ENCODE measurements around the gene GNG12.

Gene GNG12

GRCh38 chr1:67704351-67704750 lies 128.9 kb downstream of the GNG12 start:
- no peak for DNase-seq (ENCODE audit: low read depth)

- no peak for DNase-seq (ENCODE audit: low read depth)
These were observed 131.4 kb downstream of the GNG12 start for GRCh38 chr1:67701876-67702275.

DNA sequence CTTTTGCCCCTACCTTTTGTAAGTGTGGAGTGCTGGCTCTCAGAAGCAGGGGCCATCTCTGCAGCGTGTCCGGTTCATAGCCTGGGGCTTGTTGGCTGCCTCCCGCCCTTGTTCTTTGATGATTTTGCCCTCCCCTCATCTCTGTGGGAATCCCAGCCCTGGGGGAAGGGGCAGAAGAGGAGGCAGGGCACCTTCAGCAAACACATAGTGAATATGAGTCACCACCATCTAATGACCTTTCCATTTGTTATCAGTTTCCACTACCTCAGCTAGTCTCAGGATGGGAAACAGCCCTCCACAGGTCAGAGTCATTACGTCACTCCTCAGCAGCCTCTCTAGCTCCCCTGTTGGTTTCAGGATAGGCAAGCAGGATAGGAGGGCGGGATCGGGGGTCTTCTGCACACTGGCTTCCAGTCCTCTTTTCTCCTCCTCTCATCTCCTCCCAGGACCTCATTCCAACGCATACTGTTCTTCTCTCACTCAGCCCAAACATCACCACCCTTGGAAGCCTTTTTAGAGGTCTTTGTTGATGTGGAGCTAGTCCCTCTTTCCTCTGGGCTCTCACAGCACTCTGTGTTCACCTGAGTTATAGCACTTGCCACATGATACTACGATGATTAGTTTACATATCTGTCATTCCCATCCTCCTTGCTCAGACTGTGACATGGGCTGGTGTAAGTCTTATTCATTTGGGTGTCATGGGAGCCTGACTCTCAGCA lies 132.4 kb downstream of the GNG12 start:
- DNase-seq (ENCODE audit: low read depth): no peak

- no peak for DNase-seq (ENCODE audit: low read depth)
These were observed 133.0 kb downstream of the GNG12 start for GRCh38 chr1:67700220-67700619.

GRCh38 chr1:67696708-67697107 lies 136.6 kb downstream of the GNG12 start:
- DNase-seq (ENCODE audit: low read depth): no peak

GRCh38 chr1:67695963-67696362 lies 137.3 kb downstream of the GNG12 start:
- DNase-seq (ENCODE audit: low read depth): no peak

DNA sequence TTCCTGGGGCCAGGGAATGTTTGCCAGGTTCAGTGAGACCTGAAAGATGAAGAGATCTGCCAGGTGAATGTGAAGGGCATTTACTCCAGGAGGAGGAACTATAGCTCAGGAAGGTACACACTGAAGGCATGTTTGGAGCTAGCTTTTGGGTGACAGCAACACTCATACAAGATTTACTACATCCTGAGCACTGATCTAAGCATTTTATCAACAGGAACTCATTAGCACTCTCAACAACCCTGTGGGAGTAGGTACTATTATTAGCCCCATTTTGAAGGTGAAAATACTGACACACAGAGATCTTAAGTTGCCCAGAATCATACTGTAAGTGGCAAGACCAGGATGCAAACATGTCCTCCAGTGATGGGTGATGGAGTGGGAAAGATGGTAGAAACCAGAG lies 141.6 kb downstream of the GNG12 start:
- DNase-seq (ENCODE audit: low read depth): no peak

GRCh38 chr1:67690411-67690810 lies 142.9 kb downstream of the GNG12 start:
- DNase-seq (ENCODE audit: low read depth): no peak

GRCh38 chr1:67690018-67690363 lies 143.3 kb downstream of the GNG12 start:
- DNase-seq (ENCODE audit: low read depth): no peak

DNA sequence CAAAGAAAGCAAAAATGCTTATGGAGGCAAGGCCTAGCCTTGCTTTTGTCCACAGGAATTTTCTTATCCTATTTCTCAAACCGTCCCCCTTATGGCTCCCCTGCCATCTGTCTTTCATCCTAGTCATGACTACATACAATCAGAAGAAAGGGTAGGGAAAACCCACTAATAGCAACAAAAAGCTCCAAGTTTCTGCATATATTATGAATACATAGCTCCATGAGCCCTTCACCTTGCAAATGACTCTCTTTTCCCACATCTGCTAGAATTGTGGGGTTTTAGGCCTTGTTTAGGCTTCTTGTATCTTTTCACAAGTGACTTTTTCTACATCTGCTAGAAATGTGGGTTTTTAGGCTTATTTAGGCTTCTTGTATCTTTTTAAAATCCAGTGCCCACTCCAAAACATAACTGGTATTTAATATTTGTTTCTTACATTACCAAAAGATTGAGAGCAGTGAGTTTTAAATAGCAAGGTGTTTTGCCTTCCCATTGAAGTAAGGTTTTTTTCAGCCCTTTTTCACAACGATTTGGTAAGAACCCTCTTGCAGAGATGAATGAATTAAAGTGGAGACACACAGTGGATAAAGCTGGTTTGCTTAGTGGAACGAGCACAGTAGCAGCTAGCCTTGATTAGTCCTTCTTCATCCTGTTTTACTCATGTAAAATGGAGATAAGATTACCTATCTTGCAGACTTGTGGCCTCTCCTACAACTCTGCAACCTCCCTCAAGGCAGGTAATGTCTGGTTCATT lies 143.8 kb downstream of the GNG12 start:
- no peak for DNase-seq (ENCODE audit: low read depth)

DNA sequence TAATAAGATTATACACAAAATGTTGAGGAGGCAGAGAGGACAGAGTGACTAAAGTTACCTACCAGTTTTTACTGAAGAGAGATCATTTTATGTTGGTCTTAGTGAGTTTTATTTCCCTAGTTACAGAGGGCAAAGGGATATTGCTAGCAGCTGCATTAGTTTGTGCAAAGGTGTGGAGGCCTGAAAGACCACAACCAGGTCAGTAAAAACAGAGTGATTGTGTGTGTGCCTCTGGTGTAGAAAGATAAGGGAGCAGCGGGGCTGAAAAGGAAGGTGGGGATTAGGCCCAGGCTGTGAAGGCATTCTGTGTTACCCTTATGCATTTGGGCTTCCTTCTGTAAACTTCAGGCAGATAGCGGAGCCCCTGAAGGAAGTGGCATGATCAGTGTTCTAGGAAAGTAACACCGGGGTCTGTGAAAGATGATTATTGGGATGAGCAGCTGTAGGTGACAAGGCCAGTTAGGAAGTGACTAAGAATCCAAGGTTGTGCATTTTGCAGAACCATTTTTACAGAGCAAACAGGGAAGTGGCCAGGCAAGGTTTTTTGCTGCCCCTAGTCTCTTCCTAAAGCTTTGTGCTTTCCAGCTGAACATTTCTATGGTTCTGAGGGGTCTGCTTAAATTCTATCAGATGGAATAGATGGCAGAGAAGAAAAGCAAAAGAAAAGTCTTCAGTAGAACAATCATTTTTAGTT lies 144.6 kb downstream of the GNG12 start:
- no peak for DNase-seq (ENCODE audit: low read depth)

- DNase-seq (ENCODE audit: low read depth): no peak
These were observed 145.6 kb downstream of the GNG12 start for GRCh38 chr1:67687649-67688048.

DNA sequence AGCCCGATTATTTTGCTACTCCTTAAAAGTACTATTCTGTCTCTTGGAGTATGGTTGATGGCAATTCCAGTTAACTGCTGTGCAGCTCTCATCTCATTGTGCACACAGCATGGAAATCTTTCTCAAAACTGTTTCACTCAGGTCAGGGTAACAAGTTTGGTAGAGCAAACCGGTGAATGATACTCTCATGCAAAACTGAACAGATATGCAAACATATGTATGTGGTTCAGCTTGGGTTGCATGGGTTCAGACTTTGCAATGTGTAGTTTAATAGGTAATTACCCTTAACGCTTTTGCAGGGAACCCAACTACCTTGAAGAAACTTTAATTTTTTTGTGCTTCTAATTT lies 146.1 kb downstream of the GNG12 start:
- no peak for DNase-seq (ENCODE audit: low read depth)

GRCh38 chr1:67686267-67687197 lies 146.7 kb downstream of the GNG12 start:
- peak; percentile 43 for DNase-seq (ENCODE audit: low read depth)

DNA sequence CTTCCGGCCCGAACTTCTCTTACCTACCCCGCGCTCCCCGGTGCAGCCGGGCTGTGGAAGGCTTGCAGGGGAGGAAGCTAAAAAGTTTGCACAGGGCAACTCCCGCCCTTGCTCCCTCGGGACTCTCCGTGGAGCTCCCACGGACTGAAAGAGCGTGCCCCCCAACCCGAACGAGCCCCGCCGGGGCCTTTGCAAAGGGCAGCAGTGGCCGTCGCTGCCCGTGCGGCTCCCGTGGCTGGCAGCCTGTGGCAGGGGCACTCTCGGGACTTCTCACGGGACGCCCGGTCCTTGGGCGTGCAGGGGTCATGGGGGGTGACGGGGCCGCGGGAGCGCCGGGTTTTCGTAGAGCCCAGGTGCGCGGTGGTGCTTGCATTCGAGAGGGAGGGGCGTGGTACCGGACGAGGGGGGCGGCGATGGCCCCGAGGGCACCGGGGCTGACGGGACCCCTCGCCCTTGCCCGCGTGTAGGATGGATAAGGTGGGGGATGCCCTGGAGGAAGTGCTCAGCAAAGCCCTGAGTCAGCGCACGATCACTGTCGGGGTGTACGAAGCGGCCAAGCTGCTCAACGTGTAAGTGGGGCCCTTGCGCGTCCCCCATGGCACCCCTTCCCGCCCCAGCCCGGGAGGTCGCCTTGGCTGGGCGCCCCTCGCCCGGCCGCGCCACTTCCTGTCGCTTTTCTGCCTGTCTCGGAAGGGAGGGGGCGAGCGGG lies 147.6 kb downstream of the GNG12 start:
- DNase-seq (ENCODE audit: low read depth): peak; percentile 45

GRCh38 chr1:67685067-67685557 lies 148.2 kb downstream of the GNG12 start, which contains the start of gene GADD45A:
TSS of gene GADD45A (plus strand) at chr1:67685201. CDS start at chr1:67685495, 294 bp downstream.
- peak; percentile 95 for DNase-seq (ENCODE audit: low read depth)

GRCh38 chr1:67684526-67685066 lies 148.7 kb downstream of the GNG12 start:
- DNase-seq (ENCODE audit: low read depth): no peak

- DNase-seq (ENCODE audit: low read depth): no peak
These were observed 149.3 kb downstream of the GNG12 start for GRCh38 chr1:67683766-67684525.

DNA sequence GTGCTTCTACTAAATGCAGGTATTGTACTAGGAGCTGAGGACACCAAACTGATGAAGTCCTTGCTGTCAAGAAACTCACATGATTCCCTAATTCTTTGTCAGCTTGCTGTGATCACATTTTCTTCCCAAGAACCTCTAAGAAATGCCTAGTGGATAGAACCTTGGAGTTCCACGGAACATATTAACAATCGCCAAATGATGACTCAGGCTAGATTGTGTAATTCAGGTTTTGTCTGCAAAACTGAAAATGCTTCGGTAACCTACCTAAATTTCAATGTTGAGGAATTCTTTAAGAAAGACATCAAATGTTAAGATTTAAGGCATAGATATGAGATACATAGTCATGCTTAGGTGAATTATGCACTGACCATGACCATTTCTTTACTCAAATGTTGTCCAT lies 150.0 kb downstream of the GNG12 start:
- DNase-seq (ENCODE audit: low read depth): no peak

- DNase-seq (ENCODE audit: low read depth): no peak
These were observed 150.5 kb downstream of the GNG12 start for GRCh38 chr1:67682659-67683197.
